HCT116 (cell line): ENCODE data around the gene SERPINB5. TPM values are rescaled to one million over a fixed set of nuclear protein-coding genes. Genes with fewer than 3 reads are reported as not detected.

Experiments
- ATAC-seq: fragments of 200-7000 bp; cut with Tn5 transposase; 2 replicates; pipeline ENCODE4 v1.9.1; 2020; ENCODE audit warnings: mild to moderate bottlenecking, moderate library complexity
- BruUV-seq: library from RNA; stranded (reverse); fragments of 400-500 nt; replicated peaks from 2 replicates; lab custom pipeline; 2021; lab: Mats Ljungman, UMichigan
- CTCF ChIA-PET: fragments of 300-600 bp; sonication (Branson Sonifier 250); formaldehyde crosslinking; loops from one replicate; lab custom pipeline; 2021; ENCODE audit warnings: antibody characterized with exemption; lab: Charles Lee
- POLR2A ChIA-PET: fragments of 300-600, 350-600 bp; sonication (Branson Sonifier 250); formaldehyde crosslinking; loops from one replicate; lab custom pipeline; 2021; ENCODE audit warnings: antibody characterized with exemption; lab: Charles Lee
- RAD21 ChIA-PET, 2 experiments: fragments of 300-600 bp; sonication (Branson Sonifier 250); formaldehyde crosslinking; loops; one replicate each; lab custom pipeline; 2023; ENCODE audit warnings: low total read pairs in 2 of 2; ENCODE audit not compliant: uncharacterized antibody in 2 of 2, unreplicated experiment in 2 of 2, low non-redundant PET in 1 of 2; lab: Charles Lee
- DNase-seq: peaks from one replicate; pipeline ENCODE4 v3.0.0-alpha.2; 2010; ENCODE audit warnings: low read depth, low spot score
- H2AFZ ChIP-seq: fragments of 200-600 bp; shearing (Covaris generic), sonication (generic); 2 replicates; pipeline ENCODE4 v1.6.1; 2017; ENCODE audit warnings: low read depth, mixed run types, mixed read lengths, antibody characterized with exemption, low read length; ENCODE audit not compliant: poor library complexity, severe bottlenecking
- H3K27ac ChIP-seq: 2 replicates; pipeline ENCODE4 v1.5.1; 2012; ENCODE audit warnings: low read depth, low read length
- H3K27me3 ChIP-seq: fragments of 200-600 bp; sonication (generic); 2 replicates; pipeline ENCODE4 v1.6.1; 2016; ENCODE audit warnings: mixed run types, low read length, mixed read lengths; ENCODE audit not compliant: insufficient read depth
- H3K36me3 ChIP-seq, 2 experiments: fragments of 200-500 bp in 1 of 2; fragments of 200-600 bp in 1 of 2; sonication (Bioruptor generic) in 1 of 2; sonication (generic) in 1 of 2; 2 replicates each; pipeline versions ENCODE4 v1.5.1 to v1.6.1; 2014 to 2016; ENCODE audit warnings: low read length in 2 of 2, inconsistent platforms in 1 of 2, mixed read lengths in 1 of 2, mixed run types in 1 of 2; ENCODE audit not compliant: insufficient read depth in 2 of 2, control insufficient read depth in 1 of 2
- H3K4me1 ChIP-seq, 2 experiments: fragments of 200-600 bp in 1 of 2; sonication (generic) in 1 of 2; 2 replicates each; pipeline versions ENCODE4 v1.5.1 to v1.6.1; 2012 to 2017; ENCODE audit warnings: low read length in 2 of 2, inconsistent platforms in 1 of 2, mild to moderate bottlenecking in 1 of 2, mixed read lengths in 1 of 2, mixed run types in 1 of 2, moderate library complexity in 1 of 2; ENCODE audit not compliant: insufficient read depth in 2 of 2, control insufficient read depth in 1 of 2
- H3K4me2 ChIP-seq: fragments of 200-600 bp; sonication (generic); 2 replicates; pipeline ENCODE4 v1.6.1; 2017; ENCODE audit warnings: mixed run types, low read length, mixed read lengths
- H3K4me3 ChIP-seq, 2 experiments: fragments of 200-600 bp in 1 of 2; sonication (generic) in 1 of 2; replicated peaks in 1 of 2; 2 replicates each; pipeline ENCODE4 v1.5.1; 2011 to 2016; ENCODE audit warnings: low read length in 2 of 2, control low read depth in 1 of 2, low read depth in 1 of 2, mild to moderate bottlenecking in 1 of 2, mixed read lengths in 1 of 2, mixed run types in 1 of 2
- H3K79me2 ChIP-seq: fragments of 200-600 bp; sonication (generic); 2 replicates; pipeline ENCODE4 v1.6.1; 2017; ENCODE audit warnings: mild to moderate bottlenecking, mixed run types, low read length, moderate library complexity, mixed read lengths; ENCODE audit not compliant: insufficient read depth
- H3K9ac ChIP-seq: fragments of 200-600 bp; sonication (generic); 2 replicates; pipeline ENCODE4 v1.6.1; 2016; ENCODE audit warnings: low read length, mixed read lengths
- H3K9me2 ChIP-seq: fragments of 200-600 bp; sonication (generic), shearing (Covaris generic); 2 replicates; pipeline ENCODE4 v1.6.1; 2017; ENCODE audit warnings: mixed run types, mild to moderate bottlenecking, moderate library complexity; ENCODE audit not compliant: insufficient read depth
- H3K9me3 ChIP-seq, 2 experiments: fragments of 200-500 bp in 1 of 2; fragments of 200-600 bp in 1 of 2; sonication (Bioruptor generic) in 1 of 2; sonication (generic) in 1 of 2; 2 replicates each; pipeline ENCODE4 v1.6.1; 2014 to 2017; ENCODE audit warnings: low read length in 2 of 2, mixed read lengths in 2 of 2, inconsistent platforms in 1 of 2, low read depth in 1 of 2, mild to moderate bottlenecking in 1 of 2, mixed run types in 1 of 2, moderate library complexity in 1 of 2; ENCODE audit not compliant: control insufficient read depth in 1 of 2, insufficient read depth in 1 of 2
- H4K20me1 ChIP-seq: fragments of 200-600 bp; sonication (generic), shearing (Covaris generic); 2 replicates; pipeline ENCODE4 v1.6.1; 2017; ENCODE audit warnings: mixed run types, mild to moderate bottlenecking, moderate library complexity; ENCODE audit not compliant: insufficient read depth
- ATF3 ChIP-seq: IDR thresholded peaks from 2 replicates; pipeline ENCODE4 v1.6.1; 2012
- CTCF ChIP-seq, 3 experiments: fragments of 200-600 bp in 1 of 3; sonication (generic) in 1 of 3; IDR thresholded peaks in 2 of 3; conservative IDR thresholded peaks in 1 of 3; 2 replicates each; pipeline ENCODE4 v1.5.1; 2012 to 2017; ENCODE audit warnings: low read depth in 2 of 3, low read length in 2 of 3, antibody characterized with exemption in 1 of 3, borderline replicate concordance in 1 of 3, control low read depth in 1 of 3, mild to moderate bottlenecking in 1 of 3, mixed read lengths in 1 of 3, mixed run types in 1 of 3, moderate library complexity in 1 of 3; ENCODE audit not compliant: insufficient read depth in 1 of 3
- ELF1 ChIP-seq: IDR thresholded peaks from 2 replicates; pipeline ENCODE4 v1.6.1; 2012; ENCODE audit warnings: low read depth, borderline replicate concordance
- EZH2 ChIP-seq: fragments of 200-600 bp; sonication (generic); IDR thresholded peaks from 2 replicates; pipeline ENCODE4 v1.6.1; 2017; ENCODE audit warnings: antibody characterized with exemption, mixed run types
- FOSL1 ChIP-seq: IDR thresholded peaks from 2 replicates; pipeline ENCODE4 v1.6.1; 2012; ENCODE audit warnings: low read depth
- JUND ChIP-seq: IDR thresholded peaks from 2 replicates; pipeline ENCODE4 v1.6.1; 2012
- POLR2A ChIP-seq: IDR thresholded peaks from 2 replicates; pipeline ENCODE4 v1.7.0; 2011; ENCODE audit warnings: borderline replicate concordance; ENCODE audit not compliant: insufficient read depth, insufficient read length; ENCODE audit errors: extremely low read depth
- RAD21 ChIP-seq: IDR thresholded peaks from 2 replicates; pipeline ENCODE4 v1.6.1; 2012; ENCODE audit warnings: low read depth, mild to moderate bottlenecking
- ZFX ChIP-seq: fragments of 450-650 bp; IDR thresholded peaks from 2 replicates; pipeline ENCODE4 v1.6.1; 2017
- intact Hi-C: fragments of 100-400 bp; cut with micrococcal nuclease; formaldehyde crosslinking; loops from 2 replicates; pipeline ENCODE4 v1.10.0; 2022
- total RNA-seq: library from RNA; stranded (reverse); gene quantifications from one replicate; pipeline ENCODE4 v1.2.1, GENCODE V29; 2021; ENCODE audit not compliant: unreplicated experiment

Gene SERPINB5
- total RNA-seq, 1 experiment from 2014 or later, result 19.5 TPM

DNA sequence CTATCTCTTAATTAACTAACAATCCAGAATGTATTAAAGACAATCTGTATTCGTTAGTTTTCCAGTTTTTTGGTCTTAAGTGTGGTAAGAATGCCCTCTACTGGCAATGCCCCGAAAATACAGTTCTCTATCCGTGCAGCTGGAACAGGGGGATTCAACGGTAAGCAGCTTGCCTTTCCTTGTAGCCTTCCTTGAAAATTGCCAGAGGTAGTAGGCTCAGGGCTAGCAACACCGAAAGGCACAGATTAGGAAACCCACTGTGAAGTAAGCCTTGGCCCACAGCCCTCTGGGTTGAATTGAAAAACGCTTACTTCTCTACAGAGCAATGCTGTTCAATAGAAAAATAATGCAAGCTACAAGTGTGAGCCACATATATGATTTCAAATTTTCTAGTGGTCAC lies 37.4 kb upstream of the SERPINB5 start:
- H2AFZ ChIP-seq, result peak overlapping the region; percentile 78
- RAD21 ChIA-PET, result interaction anchor here (0.6 to 2.1 kb wide), 4 partner anchors 50 to 724 kb away, joined by 3 to 9 read pairs (median 3); partner anchors contain the start of gene PHLPP1 (in 1 of the 2)
- no peaks in the 10 kb centered on the region for H3K36me3 ChIP-seq
- peak; percentile 93 for ATAC-seq
- H3K9ac ChIP-seq, result no peak overlapping the region
- BruUV-seq, result no TSS peak
- no peaks in the 10 kb centered on the region for H3K79me2 ChIP-seq
- no peak overlapping the region for H3K4me3 ChIP-seq
- H3K9me3 ChIP-seq, result no peaks in the 10 kb centered on the region
- CTCF ChIA-PET, result interaction anchor here (0.6 to 4.4 kb wide), 23 partner anchors 12 to 801 kb away, joined by 3 to 43 read pairs (median 4); partner anchors contain the start of genes SERPINB5 and VPS4B
- H3K4me2 ChIP-seq, result peak overlapping the region; percentile 31; the same call in 1 of the 2 replicates
- peak; percentile 88 for TF ChIP-seq RAD21
- TF ChIP-seq ATF3, result no peak
- TF ChIP-seq CTCF (IDR thresholded peaks at IDR 0.05 in 2 of 3, conservative IDR thresholded peaks at IDR 0.05 in 1 of 3; ENCODE audit: borderline replicate concordance in 1 of 3, insufficient read depth in 1 of 3, low read depth in 2 of 3, low read length in 2 of 3), result peak; percentile 73 to 89 (median 80)
- peak; percentile 70 for DNase-seq
- no peaks in the 10 kb centered on the region for H3K9me2 ChIP-seq
- POLR2A ChIA-PET, result interaction anchor here (0.7 to 1.0 kb wide), 3 partner anchors 308 to 423 kb away, joined by 3 to 4 read pairs (median 3); no protein-coding TSS in a partner anchor
- 0 out of 4 replicates have a peak, but pooled peaks cover 0 to 2% of the 10 kb centered on the region in 2 experiments for H3K4me1 ChIP-seq
- no peaks in the 10 kb centered on the region for H3K27me3 ChIP-seq
- intact Hi-C loops, result loop anchor here (1.0 to 5.0 kb wide), 6 partner anchors 97 to 423 kb away; no protein-coding TSS in a partner anchor
- H4K20me1 ChIP-seq, result no peaks in the 10 kb centered on the region
- no peak overlapping the region for H3K27ac ChIP-seq

GRCh38 chr18:63440219-63440618 lies 36.5 kb upstream of the SERPINB5 start:
- intact Hi-C loops, result no loop called here
- POLR2A ChIA-PET, result no interaction called here
- ATAC-seq (no peak), DNase-seq (no peak)
- RAD21 ChIA-PET, result interaction anchor here in 1 of 2 experiments (2.1 kb wide), 1 partner anchor 423 kb away, joined by 9 read pairs; no protein-coding TSS in a partner anchor
- no peak overlapping the region for H3K9ac ChIP-seq
- no peaks in the 10 kb centered on the region for H3K36me3 ChIP-seq
- no peak overlapping the region for H3K4me2 ChIP-seq
- BruUV-seq, result no TSS peak
- H3K79me2 ChIP-seq, result no peaks in the 10 kb centered on the region
- no peaks in the 10 kb centered on the region for H3K27me3 ChIP-seq
- no peak overlapping the region for H3K4me3 ChIP-seq
- no peaks in the 10 kb centered on the region for H3K9me3 ChIP-seq
- TF ChIP-seq ZFX (no peak), JUND (no peak), RAD21 (no peak), ELF1 (no peak), EZH2 (no peak), POLR2A (no peak), CTCF (IDR thresholded peaks at IDR 0.05 in 2 of 3, conservative IDR thresholded peaks at IDR 0.05 in 1 of 3; ENCODE audit: borderline replicate concordance in 1 of 3, insufficient read depth in 1 of 3, low read depth in 2 of 3, low read length in 2 of 3) (no peak), FOSL1 (no peak)
- CTCF ChIA-PET, result interaction anchor here (1.1 to 4.4 kb wide), 10 partner anchors 16 to 426 kb away, joined by 3 to 43 read pairs (median 5); partner anchors contain the start of genes SERPINB5 and VPS4B
- H3K27ac ChIP-seq, result no peak overlapping the region
- H2AFZ ChIP-seq, result no peak overlapping the region
- no peaks in the 10 kb centered on the region for H3K9me2 ChIP-seq
- 0 out of 4 replicates have a peak, but pooled peaks cover 0 to 2% of the 10 kb centered on the region in 2 experiments for H3K4me1 ChIP-seq
- H4K20me1 ChIP-seq, result no peaks in the 10 kb centered on the region
